GM12878 (cell line): Measurements from ENCODE around the gene FIBCD1. TPM values are rescaled to one million over a fixed set of nuclear protein-coding genes. Genes with fewer than 3 reads are reported as not detected.

Source experiments
- ATAC-seq: fragments of 200-7000 bp; cut with Tn5 transposase; 3 replicates; pipeline ENCODE4 v1.9.1; 2020; ENCODE audit warnings: mild to moderate bottlenecking, moderate library complexity
- BruUV-seq: library from RNA; stranded (reverse); fragments of 400-500 nt; replicated peaks from 2 replicates; lab custom pipeline; 2021; lab: Mats Ljungman, UMichigan
- CTCF ChIA-PET: fragments of 300-600 bp; sonication (Branson Sonifier 250); formaldehyde crosslinking; extraction: SDS; loops from one replicate; lab custom pipeline; 2021; ENCODE audit warnings: inconsistent platforms; lab: Yijun Ruan, JAX
- POLR2A ChIA-PET: fragments of 350-600 bp; formaldehyde crosslinking; extraction: SDS; loops from one replicate; lab custom pipeline; 2021; ENCODE audit warnings: inconsistent platforms; lab: Charles Lee
- RAD21 ChIA-PET: fragments of 300-600 bp; sonication (Branson Sonifier 250); formaldehyde crosslinking; loops from one replicate; lab custom pipeline; 2023; ENCODE audit warnings: antibody characterized with exemption; ENCODE audit not compliant: unreplicated experiment; lab: Charles Lee
- SMC1A ChIA-PET: fragments of 300-600 bp; sonication (Branson Sonifier 250); formaldehyde crosslinking; loops from one replicate; lab custom pipeline; 2023; ENCODE audit not compliant: unreplicated experiment, uncharacterized antibody; lab: Charles Lee
- DNase-seq: peaks from one replicate; pipeline ENCODE4 v3.0.0-alpha.2; 2011; ENCODE audit warnings: low read depth, low spot score
- FAIRE-seq: peaks from 3 replicates; lab custom pipeline; 2011; peaks lifted over from hg19 to GRCh38; lab: Jason Lieb, UNC
- H2AFZ ChIP-seq: 2 replicates; pipeline ENCODE4 v1.6.0; 2011; ENCODE audit warnings: low read depth, low read length, control low read depth; ENCODE audit not compliant: control insufficient read depth
- H3K27ac ChIP-seq: 2 replicates; pipeline ENCODE4 v1.5.1; 2011; ENCODE audit warnings: control low read depth; ENCODE audit not compliant: control insufficient read depth, insufficient read depth
- H3K27me3 ChIP-seq, 2 experiments: replicated peaks in 1 of 2; 2 replicates each; pipeline versions ENCODE4 v1.6.0 to v1.6.1; 2011; ENCODE audit warnings: low read length in 1 of 2; ENCODE audit not compliant: control insufficient read depth in 2 of 2, insufficient read depth in 2 of 2
- H3K36me3 ChIP-seq, 2 experiments: 2 replicates each; pipeline ENCODE4 v1.5.1; 2011; ENCODE audit warnings: low read length in 1 of 2; ENCODE audit not compliant: control insufficient read depth in 2 of 2, insufficient read depth in 2 of 2
- H3K4me1 ChIP-seq: 2 replicates; pipeline ENCODE4 v1.6.1; 2011; ENCODE audit warnings: mild to moderate bottlenecking, low read length, moderate library complexity, mixed read lengths; ENCODE audit not compliant: control insufficient read depth, insufficient read depth
- H3K4me2 ChIP-seq: 2 replicates; pipeline ENCODE4 v1.6.0; 2011; ENCODE audit warnings: control low read depth; ENCODE audit not compliant: control insufficient read depth, insufficient read depth
- H3K4me3 ChIP-seq: fragments of 200-600 bp; sonication (generic); 2 replicates; pipeline ENCODE4 v1.5.1; 2016
- H3K79me2 ChIP-seq: 2 replicates; pipeline ENCODE4 v1.6.0; 2011; ENCODE audit warnings: low read length; ENCODE audit not compliant: control insufficient read depth, insufficient read depth
- H3K9ac ChIP-seq: 2 replicates; pipeline ENCODE4 v1.8.0; 2011; ENCODE audit warnings: low read length, control low read depth, mixed read lengths; ENCODE audit not compliant: control insufficient read depth, insufficient read depth
- H3K9me3 ChIP-seq: replicated peaks from 3 replicates; pipeline ENCODE4 v1.5.1; 2011; ENCODE audit warnings: mild to moderate bottlenecking, low read length; ENCODE audit not compliant: control insufficient read depth, insufficient read depth
- H4K20me1 ChIP-seq: 2 replicates; pipeline ENCODE4 v1.6.0; 2011; ENCODE audit not compliant: control insufficient read depth, insufficient read depth
- DPF2 ChIP-seq: fragments of 450-650 bp; IDR thresholded peaks from 2 replicates; pipeline ENCODE4 v1.6.1; 2017; ENCODE audit warnings: mild to moderate bottlenecking
- ESRRA ChIP-seq: IDR thresholded peaks from 2 replicates; pipeline ENCODE4 v1.6.1; 2012; ENCODE audit warnings: mild to moderate bottlenecking, low read length, improper control_type of control experiment
- FOXK2 ChIP-seq: fragments of 450-650 bp; IDR thresholded peaks from 2 replicates; pipeline ENCODE4 v1.6.1; 2017; ENCODE audit warnings: mild to moderate bottlenecking, moderate library complexity
- HCFC1 ChIP-seq: fragments of 150-350 bp; IDR thresholded peaks from 2 replicates; pipeline ENCODE4 v1.6.1; 2014; ENCODE audit warnings: low read length
- JUND ChIP-seq: IDR thresholded peaks from 2 replicates; pipeline ENCODE4 v1.6.1; 2012; ENCODE audit warnings: low read depth, mild to moderate bottlenecking, low read length, improper control_type of control experiment, moderate library complexity
- RCOR1 ChIP-seq: conservative IDR thresholded peaks from 2 replicates; pipeline ENCODE4 v1.6.1; 2012; ENCODE audit warnings: low read depth, low read length, improper control_type of control experiment
- REST ChIP-seq: IDR thresholded peaks from 2 replicates; pipeline ENCODE4 v1.6.1; 2012; ENCODE audit warnings: mild to moderate bottlenecking, low read depth, low read length
- ZBTB33 ChIP-seq: fragments of 450-650 bp; IDR thresholded peaks from 2 replicates; pipeline ENCODE4 v1.6.1; 2017; ENCODE audit warnings: mild to moderate bottlenecking
- ZNF274 ChIP-seq: IDR thresholded peaks from one replicate; pipeline ENCODE4 v1.8.0; 2011; ENCODE audit not compliant: insufficient read length, insufficient read depth
- ZSCAN29 ChIP-seq: fragments of 450-650 bp; IDR thresholded peaks from 2 replicates; pipeline ENCODE4 v1.6.1; 2017; ENCODE audit warnings: mild to moderate bottlenecking, moderate library complexity
- WGBS: methylation state at CpG from one replicate; pipeline ENCODE4 v1.1.6; 2016; ENCODE audit warnings: low lambda C conversion rate; ENCODE audit not compliant: insufficient replicate concordance, insufficient coverage; ENCODE audit errors: missing lambda C conversion rate; 5-methylcytosine and 5-hydroxymethylcytosine counted together
- in situ Hi-C: fragments of 300-500 bp; cut with MboI; formaldehyde crosslinking; loops from 9 replicates; pipeline ENCODE4 v1.14.3; 2018; ENCODE audit warnings: mixed read lengths
- intact Hi-C: fragments of 100-400 bp; cut with micrococcal nuclease; formaldehyde crosslinking; loops from one replicate; pipeline ENCODE4 v1.14.2; 2022; ENCODE audit not compliant: unreplicated experiment
- polyA plus RNA-seq, 11 experiments: library from polyadenylated mRNA; depleted of rRNA in 4 of 11; unstranded in 6 of 11; stranded (reverse) in 5 of 11; fragments of >200 nt; fragmentation: Nextera tagmentation in 4 of 11; fragmentation: Illumina TruSeq in 1 of 11; extraction: Ambion mirVana in 4 of 11; extraction: Trizol in 1 of 11; gene quantifications; 1 replicate in 1 of 11; 2 replicates in 10 of 11; pipeline versions ENCODE4 v1.2.1 to v1.2.3, GENCODE V29; 2011 to 2016; ENCODE audit warnings: inconsistent platforms in 2 of 11, missing spikeins in 2 of 11, low read depth in 1 of 11
- total RNA-seq, 4 experiments: library from RNA; depleted of rRNA in 3 of 4; stranded (reverse); fragments of >200 nt in 3 of 4; fragmentation: Illumina TruSeq in 1 of 4; extraction: Trizol in 1 of 4; gene quantifications; 2 replicates each; pipeline versions ENCODE4 v1.2.1 to v1.2.3, GENCODE V29; 2013 to 2021
- TF ChIP-seq, protein P1 (sequence below): fragments of 450-650 bp; IDR thresholded peaks from 2 replicates; pipeline ENCODE4 v1.6.1; 2018; ENCODE audit warnings: mild to moderate bottlenecking, low read depth, moderate library complexity; ENCODE audit not compliant: partially characterized antibody

The FIBCD1 gene
- total and polyA plus RNA-seq, 10 of the 15 experiments (the other 5 are each of a cell fraction or from before 2014, with no cell fraction given): 0.04 to 0.95 (median 0.25) TPM; not detected in 6

- no peak for TF ChIP-seq FOXK2
- TF ChIP-seq JUND: no peak
- no peak for TF ChIP-seq ZNF274
- no peak for TF ChIP-seq ZSCAN29
- TF ChIP-seq, protein P1, sequence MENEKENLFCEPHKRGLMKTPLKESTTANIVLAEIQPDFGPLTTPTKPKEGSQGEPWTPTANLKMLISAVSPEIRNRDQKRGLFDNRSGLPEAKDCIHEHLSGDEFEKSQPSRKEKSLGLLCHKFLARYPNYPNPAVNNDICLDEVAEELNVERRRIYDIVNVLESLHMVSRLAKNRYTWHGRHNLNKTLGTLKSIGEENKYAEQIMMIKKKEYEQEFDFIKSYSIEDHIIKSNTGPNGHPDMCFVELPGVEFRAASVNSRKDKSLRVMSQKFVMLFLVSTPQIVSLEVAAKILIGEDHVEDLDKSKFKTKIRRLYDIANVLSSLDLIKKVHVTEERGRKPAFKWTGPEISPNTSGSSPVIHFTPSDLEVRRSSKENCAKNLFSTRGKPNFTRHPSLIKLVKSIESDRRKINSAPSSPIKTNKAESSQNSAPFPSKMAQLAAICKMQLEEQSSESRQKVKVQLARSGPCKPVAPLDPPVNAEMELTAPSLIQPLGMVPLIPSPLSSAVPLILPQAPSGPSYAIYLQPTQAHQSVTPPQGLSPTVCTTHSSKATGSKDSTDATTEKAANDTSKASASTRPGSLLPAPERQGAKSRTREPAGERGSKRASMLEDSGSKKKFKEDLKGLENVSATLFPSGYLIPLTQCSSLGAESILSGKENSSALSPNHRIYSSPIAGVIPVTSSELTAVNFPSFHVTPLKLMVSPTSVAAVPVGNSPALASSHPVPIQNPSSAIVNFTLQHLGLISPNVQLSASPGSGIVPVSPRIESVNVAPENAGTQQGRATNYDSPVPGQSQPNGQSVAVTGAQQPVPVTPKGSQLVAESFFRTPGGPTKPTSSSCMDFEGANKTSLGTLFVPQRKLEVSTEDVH: no peak
- no peak for TF ChIP-seq RCOR1
- no peak for TF ChIP-seq DPF2
- TF ChIP-seq, all 136 proteins: peak for 0
Observed at GRCh38 chr9:130945173-130945572, 6.1 kb upstream of the FIBCD1 start (continued).

DNA sequence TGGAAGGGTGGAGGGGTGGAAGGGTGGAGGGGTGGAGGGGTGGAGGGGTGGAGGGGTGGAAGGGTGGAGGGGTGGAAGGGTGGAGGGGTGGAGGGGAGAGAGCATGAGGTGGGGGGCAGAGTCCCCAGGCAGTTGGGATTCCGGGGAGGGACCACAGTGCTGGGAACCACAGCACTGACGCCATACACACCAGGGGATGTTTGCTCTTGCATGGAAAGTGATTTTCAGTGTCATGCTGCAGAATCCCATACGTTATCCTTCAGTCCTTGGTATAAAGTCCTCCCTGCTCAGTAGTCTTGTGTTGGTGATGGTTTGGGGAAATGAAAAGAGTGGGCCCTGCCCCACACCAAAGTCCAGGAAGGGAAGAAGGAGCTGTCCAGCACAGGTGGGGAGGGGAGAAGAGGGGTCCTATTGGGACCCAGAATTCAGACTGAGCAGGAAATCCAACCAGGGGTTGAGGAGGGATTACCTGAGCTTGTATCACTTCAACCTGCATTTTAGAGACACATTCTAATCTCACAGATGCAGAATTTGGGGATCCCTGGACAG, 5.5 kb upstream of the FIBCD1 start:
- no peak overlapping the region for H3K4me2 ChIP-seq
- no peak overlapping the region for H3K27ac ChIP-seq
- no peak for TF ChIP-seq HCFC1
- TF ChIP-seq ZBTB33: no peak
- no peak for TF ChIP-seq DPF2
- TF ChIP-seq REST: 0 out of 2 replicates have a peak, but pooled peaks have one; percentile 33
- no peak for TF ChIP-seq ESRRA
- BruUV-seq: no TSS peak
- H3K9ac ChIP-seq: no peak overlapping the region
- H3K9me3 ChIP-seq: no peaks in the 10 kb centered on the region; the same call in 2 of the 3 replicates
- H4K20me1 ChIP-seq: peaks cover 6% of the 10 kb centered on the region; the same call in 1 of the 2 replicates
- intact Hi-C loops: no loop called here
- no peak for ATAC-seq
- no peaks in the 10 kb centered on the region for H3K4me1 ChIP-seq
- no peaks in the 10 kb centered on the region for H3K79me2 ChIP-seq
- no peak for FAIRE-seq
- ChIA-PET SMC1A (interaction anchor here (0.7 kb wide), 1 partner anchor 75 kb away, joined by 3 read pairs; no protein-coding TSS in a partner anchor), RAD21 (no interaction called here), CTCF (interaction anchor here (0.6 to 1.4 kb wide), 5 partner anchors 10 to 173 kb away, joined by 3 to 6 read pairs (median 3); no protein-coding TSS in a partner anchor), POLR2A (no interaction called here)
- H2AFZ ChIP-seq: no peak overlapping the region
- WGBS: 0% methylated on average over 2 of the region's 3 CpGs
- no peaks in the 10 kb centered on the region for H3K36me3 ChIP-seq
- in situ Hi-C loops: loop anchor here (5.0 kb wide), 3 partner anchors 77 to 237 kb away; no protein-coding TSS in a partner anchor
- H3K27me3 ChIP-seq: peaks cover 3 to 6% of the 10 kb centered on the region in 2 experiments; a peak in 3 of 4 replicates
- DNase-seq: no peak
- H3K4me3 ChIP-seq: no peak overlapping the region
